Right lobe of liver (tissue), 4 donors: ENCODE measurements around the gene IL15RA.

ENCODE experiments used
- POLR2A ChIP-seq: fragments of 450-650 bp; IDR thresholded peaks from one replicate; pipeline ENCODE4 v1.6.1; 2017; ENCODE audit warnings: antibody characterized with exemption, mild to moderate bottlenecking
- TF ChIP-seq, protein P1 (sequence below), 4 donors: fragments of 200-600 bp in 3 of 4; fragments of 450-650 bp in 1 of 4; IDR thresholded peaks; one replicate each; pipeline versions ENCODE4 v1.5.1 to v1.8.0; 2016 to 2022; ENCODE audit warnings: antibody characterized with exemption in 4 of 4, mild to moderate bottlenecking in 2 of 4
- donor health status: DM: no; HTN: no; CAD: no.
- donor health status: DM: no; HTN: no; CAD: no.
- donor health status: DM: no; HTN: yes; CAD: no.

GRCh38 chr10:6006991-6007390, 29.6 kb upstream of the IL15RA start:
- TF ChIP-seq, protein P1, sequence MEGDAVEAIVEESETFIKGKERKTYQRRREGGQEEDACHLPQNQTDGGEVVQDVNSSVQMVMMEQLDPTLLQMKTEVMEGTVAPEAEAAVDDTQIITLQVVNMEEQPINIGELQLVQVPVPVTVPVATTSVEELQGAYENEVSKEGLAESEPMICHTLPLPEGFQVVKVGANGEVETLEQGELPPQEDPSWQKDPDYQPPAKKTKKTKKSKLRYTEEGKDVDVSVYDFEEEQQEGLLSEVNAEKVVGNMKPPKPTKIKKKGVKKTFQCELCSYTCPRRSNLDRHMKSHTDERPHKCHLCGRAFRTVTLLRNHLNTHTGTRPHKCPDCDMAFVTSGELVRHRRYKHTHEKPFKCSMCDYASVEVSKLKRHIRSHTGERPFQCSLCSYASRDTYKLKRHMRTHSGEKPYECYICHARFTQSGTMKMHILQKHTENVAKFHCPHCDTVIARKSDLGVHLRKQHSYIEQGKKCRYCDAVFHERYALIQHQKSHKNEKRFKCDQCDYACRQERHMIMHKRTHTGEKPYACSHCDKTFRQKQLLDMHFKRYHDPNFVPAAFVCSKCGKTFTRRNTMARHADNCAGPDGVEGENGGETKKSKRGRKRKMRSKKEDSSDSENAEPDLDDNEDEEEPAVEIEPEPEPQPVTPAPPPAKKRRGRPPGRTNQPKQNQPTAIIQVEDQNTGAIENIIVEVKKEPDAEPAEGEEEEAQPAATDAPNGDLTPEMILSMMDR (IDR thresholded peaks at IDR 0.05): no peak
- no peak for TF ChIP-seq POLR2A
